Measurements from ENCODE around the gene ATG16L2. TPM values are rescaled to one million over a fixed set of nuclear protein-coding genes. Genes with fewer than 3 reads are reported as not detected.

Gene ATG16L2
- total and polyA plus RNA-seq, 9 of the 15 experiments (the other 6 are each of a cell fraction or from before 2014, with no cell fraction given) = 0.18 to 11.2 (median 6.2) TPM

- TF ChIP-seq E4F1 (CRISPR knock-in tag; IDR thresholded peaks at IDR 0.05; ENCODE audit: borderline replicate concordance) (no peak), PRMT5 (CRISPR knock-in tag; IDR thresholded peaks at IDR 0.05) (no peak), CTBP1 (IDR thresholded peaks at IDR 0.05; ENCODE audit: borderline replicate concordance) (no peak), ATF7 (IDR thresholded peaks at IDR 0.05) (no peak), ETS2 (tag; IDR thresholded peaks at IDR 0.05; ENCODE audit: borderline replicate concordance, poor library complexity, severe bottlenecking) (no peak), PREB (CRISPR knock-in tag; IDR thresholded peaks at IDR 0.05) (no peak), NFYB (IDR thresholded peaks at IDR 0.05; ENCODE audit: extremely low read depth, insufficient read length) (no peak), SPI1 (IDR thresholded peaks at IDR 0.05; ENCODE audit: borderline replicate concordance, low read depth, low read length) (peak; percentile 65; the same call in 1 of the 2 replicates), ZNF124 (CRISPR knock-in tag; IDR thresholded peaks at IDR 0.05) (no peak), SMARCE1 (IDR thresholded peaks at IDR 0.05) (0 out of 2 replicates have a peak, but pooled peaks have one; percentile 5), TEAD4 (IDR thresholded peaks at IDR 0.05; ENCODE audit: low read length) (0 out of 2 replicates have a peak, but pooled peaks have one; percentile 11), TEAD4 (CRISPR knock-in tag; IDR thresholded peaks at IDR 0.05; ENCODE audit: borderline replicate concordance) (no peak), ATF4 (CRISPR knock-in tag; IDR thresholded peaks at IDR 0.05) (no peak), KDM5B (IDR thresholded peaks at IDR 0.05; ENCODE audit: insufficient replicate concordance, low read depth, low read length) (no peak), GMEB1 (CRISPR knock-in tag; IDR thresholded peaks at IDR 0.05) (no peak), MITF (IDR thresholded peaks at IDR 0.05) (no peak), ID3 (CRISPR knock-in tag; IDR thresholded peaks at IDR 0.05) (0 out of 2 replicates have a peak, but pooled peaks have one; percentile 37), ID3 (tag; IDR thresholded peaks at IDR 0.05) (no peak), CBX5 (IDR thresholded peaks at IDR 0.05; ENCODE audit: borderline replicate concordance, low read depth) (no peak), ZNF431 (CRISPR knock-in tag; IDR thresholded peaks at IDR 0.05) (no peak)
Observed at GRCh38 chr11:72793076-72793424, 21.2 kb upstream of the ATG16L2 start (continued).

Measured in K562 (cell line).